ENCODE data around the gene DDX54. TPM values are rescaled to one million over a fixed set of nuclear protein-coding genes. Genes with fewer than 3 reads are reported as not detected.

The DDX54 gene, protein sequence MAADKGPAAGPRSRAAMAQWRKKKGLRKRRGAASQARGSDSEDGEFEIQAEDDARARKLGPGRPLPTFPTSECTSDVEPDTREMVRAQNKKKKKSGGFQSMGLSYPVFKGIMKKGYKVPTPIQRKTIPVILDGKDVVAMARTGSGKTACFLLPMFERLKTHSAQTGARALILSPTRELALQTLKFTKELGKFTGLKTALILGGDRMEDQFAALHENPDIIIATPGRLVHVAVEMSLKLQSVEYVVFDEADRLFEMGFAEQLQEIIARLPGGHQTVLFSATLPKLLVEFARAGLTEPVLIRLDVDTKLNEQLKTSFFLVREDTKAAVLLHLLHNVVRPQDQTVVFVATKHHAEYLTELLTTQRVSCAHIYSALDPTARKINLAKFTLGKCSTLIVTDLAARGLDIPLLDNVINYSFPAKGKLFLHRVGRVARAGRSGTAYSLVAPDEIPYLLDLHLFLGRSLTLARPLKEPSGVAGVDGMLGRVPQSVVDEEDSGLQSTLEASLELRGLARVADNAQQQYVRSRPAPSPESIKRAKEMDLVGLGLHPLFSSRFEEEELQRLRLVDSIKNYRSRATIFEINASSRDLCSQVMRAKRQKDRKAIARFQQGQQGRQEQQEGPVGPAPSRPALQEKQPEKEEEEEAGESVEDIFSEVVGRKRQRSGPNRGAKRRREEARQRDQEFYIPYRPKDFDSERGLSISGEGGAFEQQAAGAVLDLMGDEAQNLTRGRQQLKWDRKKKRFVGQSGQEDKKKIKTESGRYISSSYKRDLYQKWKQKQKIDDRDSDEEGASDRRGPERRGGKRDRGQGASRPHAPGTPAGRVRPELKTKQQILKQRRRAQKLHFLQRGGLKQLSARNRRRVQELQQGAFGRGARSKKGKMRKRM
- total RNA-seq: 97.7 and 112 TPM in 2 replicates

- DNase-seq (ENCODE audit: low read depth): no peak
- peak within 1 kb of the TSS; percentile 91 for H3K4me3 ChIP-seq (ENCODE audit: low read depth, low read length)
- TF ChIP-seq, protein P1, sequence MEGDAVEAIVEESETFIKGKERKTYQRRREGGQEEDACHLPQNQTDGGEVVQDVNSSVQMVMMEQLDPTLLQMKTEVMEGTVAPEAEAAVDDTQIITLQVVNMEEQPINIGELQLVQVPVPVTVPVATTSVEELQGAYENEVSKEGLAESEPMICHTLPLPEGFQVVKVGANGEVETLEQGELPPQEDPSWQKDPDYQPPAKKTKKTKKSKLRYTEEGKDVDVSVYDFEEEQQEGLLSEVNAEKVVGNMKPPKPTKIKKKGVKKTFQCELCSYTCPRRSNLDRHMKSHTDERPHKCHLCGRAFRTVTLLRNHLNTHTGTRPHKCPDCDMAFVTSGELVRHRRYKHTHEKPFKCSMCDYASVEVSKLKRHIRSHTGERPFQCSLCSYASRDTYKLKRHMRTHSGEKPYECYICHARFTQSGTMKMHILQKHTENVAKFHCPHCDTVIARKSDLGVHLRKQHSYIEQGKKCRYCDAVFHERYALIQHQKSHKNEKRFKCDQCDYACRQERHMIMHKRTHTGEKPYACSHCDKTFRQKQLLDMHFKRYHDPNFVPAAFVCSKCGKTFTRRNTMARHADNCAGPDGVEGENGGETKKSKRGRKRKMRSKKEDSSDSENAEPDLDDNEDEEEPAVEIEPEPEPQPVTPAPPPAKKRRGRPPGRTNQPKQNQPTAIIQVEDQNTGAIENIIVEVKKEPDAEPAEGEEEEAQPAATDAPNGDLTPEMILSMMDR (conservative IDR thresholded peaks at IDR 0.05; ENCODE audit: low read depth, low read length): no peak
Measured at GRCh38 chr12:113185180-113186032, at the start of gene DDX54, which contains the start of gene RITA1. TSS of gene DDX54 (minus strand) at chr12:113185478. CDS start at chr12:113185451, 27 bp downstream. TSS of gene RITA1 (plus strand) at chr12:113185721. CDS start at chr12:113186747, 1,026 bp downstream.

DNA sequence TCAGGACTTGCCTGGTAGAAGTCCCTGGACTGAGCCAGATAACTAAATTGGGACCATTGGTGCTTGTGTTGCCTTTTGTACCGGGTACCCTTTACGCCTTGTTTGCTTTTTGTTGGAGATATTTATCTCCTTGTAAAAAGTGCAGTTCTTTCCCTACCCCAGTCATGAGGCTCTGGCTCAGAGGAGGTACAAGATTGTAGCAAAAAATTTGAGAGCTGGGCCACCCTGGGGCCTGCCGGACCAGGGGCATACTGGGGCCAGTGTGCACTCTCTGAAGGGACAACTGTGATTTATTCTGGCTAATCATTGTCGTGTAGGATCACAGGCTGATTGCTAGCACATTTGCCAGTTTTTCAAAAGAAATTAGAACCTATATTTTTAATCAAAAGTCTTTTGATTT lies 49.2 kb upstream of the DDX54 start:
- TF ChIP-seq, protein P1 (conservative IDR thresholded peaks at IDR 0.05; ENCODE audit: low read depth, low read length): no peak
- no peak overlapping the region for H3K4me3 ChIP-seq (ENCODE audit: low read depth, low read length)
- DNase-seq (ENCODE audit: low read depth): no peak

GRCh38 chr12:113233967-113234366 lies 48.7 kb upstream of the DDX54 start:
- DNase-seq (ENCODE audit: low read depth): no peak
- no peak overlapping the region for H3K4me3 ChIP-seq (ENCODE audit: low read depth, low read length)
- TF ChIP-seq, protein P1 (conservative IDR thresholded peaks at IDR 0.05; ENCODE audit: low read depth, low read length): no peak

DNA sequence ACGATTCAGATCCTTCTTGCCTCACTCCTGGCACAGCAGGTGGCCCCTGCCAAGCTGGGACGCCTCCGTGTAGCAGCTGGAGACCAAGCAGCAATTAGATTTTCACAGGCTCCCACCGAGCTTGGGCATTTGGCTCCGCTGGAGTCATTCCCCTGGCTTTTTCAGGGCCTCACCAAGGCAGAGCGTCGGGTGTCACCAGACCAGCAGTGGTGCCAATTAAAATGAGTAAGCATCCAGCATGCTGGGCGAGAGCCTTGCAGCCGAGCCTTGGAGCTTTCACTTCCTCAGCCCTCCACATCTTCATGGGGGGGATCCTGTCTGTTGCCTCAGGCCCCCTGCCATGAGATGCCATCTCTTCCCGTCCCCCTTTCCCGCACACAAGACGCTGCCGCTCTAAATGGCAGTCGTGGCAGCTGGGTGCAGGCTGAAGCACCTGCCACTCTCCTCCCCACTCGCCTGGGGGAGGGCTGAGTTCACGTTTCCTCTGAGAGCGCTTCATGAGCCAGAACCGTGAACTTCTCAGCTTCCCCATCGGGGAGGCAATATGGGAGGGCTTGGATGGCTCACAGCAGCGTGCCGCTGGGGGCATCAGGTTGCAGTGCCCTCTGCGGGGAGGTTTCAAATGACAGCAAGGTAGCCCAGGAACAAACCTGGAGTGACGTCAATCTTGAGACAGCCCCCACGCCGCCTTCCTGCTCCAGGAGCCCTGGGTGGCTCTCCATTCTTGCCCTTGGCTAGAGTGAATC lies 47.7 kb upstream of the DDX54 start:
- H3K4me3 ChIP-seq (ENCODE audit: low read depth, low read length): no peak overlapping the region
- DNase-seq (ENCODE audit: low read depth): no peak
- TF ChIP-seq, protein P1 (conservative IDR thresholded peaks at IDR 0.05; ENCODE audit: low read depth, low read length): no peak

- H3K4me3 ChIP-seq (ENCODE audit: low read depth, low read length): no peak overlapping the region
- DNase-seq (ENCODE audit: low read depth): no peak
- TF ChIP-seq, protein P1 (conservative IDR thresholded peaks at IDR 0.05; ENCODE audit: low read depth, low read length): no peak
Measured at GRCh38 chr12:113232089-113232839, 47.0 kb upstream of the DDX54 start.
